GM10266 (cell line): ENCODE data around the gene GABPA.
"Not testable (repeated sequence)": the region's sequence is repeated elsewhere in the genome, so short reads cannot be mapped to it uniquely, and the experiment has no call there.

Source experiments
- DNase-seq: peaks from one replicate; pipeline ENCODE4 v3.0.0; 2012; ENCODE audit errors: extremely low spot score
- TF ChIP-seq, protein P1 (sequence below): IDR thresholded peaks from 2 replicates; pipeline ENCODE4 v1.5.1; 2012; ENCODE audit warnings: mild to moderate bottlenecking, low read depth; ENCODE audit not compliant: control insufficient read depth, insufficient read depth; ENCODE audit errors: missing control alignments

GABPA gene

DNA sequence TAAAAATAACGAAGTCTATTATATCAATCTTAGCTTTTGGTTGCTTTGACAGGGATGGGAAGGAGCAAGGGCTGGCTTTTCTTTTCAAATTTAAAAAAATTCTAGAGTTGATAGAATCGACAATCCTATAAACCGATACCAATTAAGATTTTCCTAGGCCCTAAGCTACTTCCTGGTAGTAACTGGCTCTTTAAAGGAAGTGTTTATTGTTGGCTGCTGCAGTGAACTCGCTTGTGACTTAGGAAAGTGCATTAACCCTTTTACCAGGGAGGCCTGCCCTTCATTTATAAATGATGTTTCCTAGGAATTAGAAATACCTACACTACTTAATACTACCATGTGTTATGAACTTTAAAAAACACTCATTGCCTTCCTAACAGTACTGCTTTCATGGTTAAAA lies 33.2 kb upstream of the GABPA start:
- DNase-seq = no peak
- TF ChIP-seq, protein P1, sequence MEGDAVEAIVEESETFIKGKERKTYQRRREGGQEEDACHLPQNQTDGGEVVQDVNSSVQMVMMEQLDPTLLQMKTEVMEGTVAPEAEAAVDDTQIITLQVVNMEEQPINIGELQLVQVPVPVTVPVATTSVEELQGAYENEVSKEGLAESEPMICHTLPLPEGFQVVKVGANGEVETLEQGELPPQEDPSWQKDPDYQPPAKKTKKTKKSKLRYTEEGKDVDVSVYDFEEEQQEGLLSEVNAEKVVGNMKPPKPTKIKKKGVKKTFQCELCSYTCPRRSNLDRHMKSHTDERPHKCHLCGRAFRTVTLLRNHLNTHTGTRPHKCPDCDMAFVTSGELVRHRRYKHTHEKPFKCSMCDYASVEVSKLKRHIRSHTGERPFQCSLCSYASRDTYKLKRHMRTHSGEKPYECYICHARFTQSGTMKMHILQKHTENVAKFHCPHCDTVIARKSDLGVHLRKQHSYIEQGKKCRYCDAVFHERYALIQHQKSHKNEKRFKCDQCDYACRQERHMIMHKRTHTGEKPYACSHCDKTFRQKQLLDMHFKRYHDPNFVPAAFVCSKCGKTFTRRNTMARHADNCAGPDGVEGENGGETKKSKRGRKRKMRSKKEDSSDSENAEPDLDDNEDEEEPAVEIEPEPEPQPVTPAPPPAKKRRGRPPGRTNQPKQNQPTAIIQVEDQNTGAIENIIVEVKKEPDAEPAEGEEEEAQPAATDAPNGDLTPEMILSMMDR = no peak

DNA sequence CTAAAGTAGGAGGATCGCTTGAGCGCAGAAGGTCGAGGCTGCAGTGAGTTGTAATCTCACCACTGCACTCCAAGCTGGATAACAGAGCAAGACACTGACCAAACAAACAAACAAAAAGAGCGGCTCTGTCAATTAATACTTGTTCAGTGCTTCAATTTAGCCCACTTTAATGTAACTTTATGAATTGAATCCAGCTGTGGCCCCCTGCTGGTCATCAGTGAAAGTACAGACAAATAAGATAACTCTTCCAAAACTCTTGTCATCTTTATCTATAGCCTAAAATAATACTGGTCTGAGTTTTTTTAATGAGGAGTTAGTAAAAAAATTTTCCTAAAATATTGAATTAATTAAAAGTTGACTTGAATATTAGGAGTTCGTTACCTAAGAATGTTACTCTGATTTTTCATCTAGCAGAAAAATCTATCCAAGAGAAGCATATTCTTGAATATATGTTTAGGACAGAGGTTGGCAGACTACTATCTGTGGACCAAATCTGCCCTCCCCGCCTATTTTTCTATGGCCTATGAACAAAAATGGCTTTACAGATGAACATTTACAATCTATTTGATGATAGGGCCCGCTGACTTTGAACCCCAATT lies 26.2 kb upstream of the GABPA start:
- peak; percentile 50 for DNase-seq

DNA sequence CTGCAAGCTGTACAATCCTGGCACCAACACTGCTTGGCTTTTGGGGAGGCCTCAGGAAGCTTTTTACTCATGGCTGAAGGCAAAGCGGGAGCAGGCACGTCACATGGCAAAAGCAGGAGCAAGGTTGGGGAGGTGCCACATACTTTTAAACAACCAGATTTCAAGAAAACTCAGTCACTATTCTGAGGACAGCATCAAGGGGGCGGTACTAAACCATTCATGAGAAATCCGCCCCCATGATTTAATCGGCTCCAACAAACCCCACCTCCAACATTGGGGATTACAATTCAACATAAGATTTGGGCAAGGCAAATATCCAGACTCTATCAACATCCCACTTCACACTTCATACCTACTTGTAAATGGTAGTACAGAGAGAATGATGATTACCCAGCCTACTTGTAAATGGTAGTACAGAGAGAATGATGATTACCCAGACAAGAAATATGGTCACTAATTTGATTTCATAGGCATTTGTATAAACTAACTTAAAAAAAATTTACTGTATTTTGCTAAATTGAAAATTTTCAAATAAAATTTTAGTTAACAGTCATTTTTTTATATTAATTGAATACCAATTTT lies 25.0 kb upstream of the GABPA start:
- TF ChIP-seq, protein P1 = no peak
- no peak for DNase-seq

More for the DNA sequence above, 26.2 kb upstream of the GABPA start:
- TF ChIP-seq, protein P1 = peak; percentile 70

DNA sequence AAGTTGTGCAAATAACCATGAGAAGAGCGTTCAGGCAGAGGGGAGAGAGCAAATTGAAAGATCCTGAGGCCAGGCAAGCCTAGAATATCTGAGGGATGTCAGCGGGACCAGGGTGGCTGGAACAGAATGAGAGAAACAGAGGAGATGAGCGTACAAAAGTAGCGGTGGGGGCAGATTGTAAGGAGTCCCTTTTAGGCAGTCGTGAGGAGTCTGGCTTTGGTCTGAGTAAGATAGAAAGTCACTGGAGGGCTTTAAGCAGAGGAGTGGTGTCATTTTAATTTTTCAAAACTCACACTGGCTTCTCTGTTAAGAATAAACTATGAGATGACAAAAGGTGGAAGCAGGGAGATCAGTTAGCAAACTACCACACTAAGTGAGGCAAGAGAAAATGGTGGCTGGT lies 24.2 kb upstream of the GABPA start:
- no peak for DNase-seq
- TF ChIP-seq, protein P1 = no peak

DNA sequence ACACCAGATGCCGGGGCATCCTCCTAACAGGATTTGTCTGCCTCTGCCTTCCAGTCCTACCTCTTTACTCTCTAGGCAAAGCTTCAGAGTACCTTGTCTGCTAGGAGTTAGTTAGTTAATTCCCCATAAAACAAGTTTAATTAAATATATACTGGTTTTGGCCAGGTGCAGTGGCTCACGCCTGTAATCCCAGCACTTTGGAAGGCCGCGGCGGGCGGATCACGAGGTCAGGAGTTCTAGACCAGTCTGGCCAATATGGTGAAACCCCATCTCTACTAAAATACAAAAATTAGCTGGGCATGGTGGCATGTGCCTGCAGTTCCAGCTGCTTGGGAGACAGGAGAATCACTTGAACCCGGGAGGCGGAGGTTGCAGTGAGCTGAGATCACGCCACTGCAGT lies 20.7 kb upstream of the GABPA start:
- DNase-seq = not testable (repeated sequence)

DNA sequence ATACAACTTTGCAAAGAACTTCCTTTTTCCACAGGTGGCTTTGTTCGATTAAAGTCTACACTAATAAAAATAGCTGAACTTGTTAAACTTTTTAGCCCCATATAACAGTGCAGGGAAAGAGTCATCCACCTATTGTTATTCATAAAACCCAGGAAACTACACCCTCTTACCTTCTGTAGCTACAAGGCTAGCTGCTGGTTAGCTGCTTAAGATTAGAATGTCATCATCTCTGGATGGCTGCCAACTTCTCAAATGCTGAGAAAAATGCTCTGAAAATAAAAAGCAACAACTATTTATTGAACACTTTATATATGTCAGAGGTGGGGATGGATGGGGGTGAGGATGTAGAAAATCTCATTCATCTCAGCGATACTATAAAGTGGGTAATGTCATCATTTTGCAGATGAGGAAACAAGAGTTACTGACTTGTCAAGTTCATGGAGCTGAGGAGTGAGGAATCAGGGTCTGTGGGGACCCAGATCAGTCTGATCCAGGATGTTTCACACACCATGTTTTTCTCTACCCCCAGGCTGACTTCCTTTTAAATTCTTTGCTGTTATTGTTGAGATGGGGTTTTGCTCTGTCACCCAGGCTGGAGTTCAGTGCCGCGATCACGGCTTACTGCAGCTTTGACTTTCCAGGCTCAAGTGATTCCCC lies 17.2 kb upstream of the GABPA start:
- TF ChIP-seq, protein P1 = no peak
- no peak for DNase-seq

DNA sequence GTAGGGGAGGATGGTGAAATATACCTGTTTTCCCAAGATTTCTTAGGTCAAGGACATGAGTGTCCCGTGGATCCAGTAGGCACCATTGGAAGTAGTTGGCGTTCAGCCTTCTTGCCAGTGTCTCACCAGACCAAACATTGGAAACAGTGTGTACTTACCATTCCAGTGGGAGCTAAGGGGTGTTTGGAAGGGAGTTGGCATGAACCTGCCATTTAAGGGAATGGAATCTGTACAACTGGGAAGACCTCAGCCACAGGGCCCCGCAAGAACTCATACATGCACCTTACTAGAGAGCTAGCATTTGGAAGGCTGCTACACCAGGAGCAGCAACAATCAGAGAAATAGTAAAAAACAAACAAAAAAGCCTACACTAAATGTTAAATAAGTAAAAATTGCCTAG lies 12.8 kb upstream of the GABPA start:
- TF ChIP-seq, protein P1 = no peak

More for the DNA sequence above, 12.8 kb upstream of the GABPA start:
- DNase-seq = no peak
